Measurements from ENCODE around the gene IL1RAPL1.

The IL1RAPL1 gene

DNA sequence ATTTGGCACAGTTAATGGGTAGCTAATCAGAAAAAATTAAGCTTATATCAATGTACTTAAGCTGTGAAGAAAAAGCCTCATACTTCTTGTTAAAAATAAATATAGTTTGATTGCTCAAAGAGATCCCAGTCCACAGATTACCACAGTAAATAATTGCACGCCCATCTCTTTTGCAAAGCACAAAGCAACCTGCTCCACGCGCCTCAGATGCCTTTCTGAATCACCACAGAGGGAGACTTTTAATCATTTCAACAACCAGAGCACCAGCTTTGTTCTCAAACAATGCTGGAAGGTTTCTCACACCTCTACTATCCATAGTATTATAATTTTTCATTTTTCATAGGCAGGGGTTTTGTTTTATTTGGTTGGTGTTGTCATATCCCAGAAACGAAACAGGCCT is 1289.5 kb downstream of the IL1RAPL1 start:
- Mint-ChIP-seq H3K36me3 (ENCODE audit: low read depth) (no peaks in the 10 kb centered on the region), H3K4me1 (ENCODE audit: low read depth) (no peaks in the 10 kb centered on the region), H3K9me3 (no peaks in the 10 kb centered on the region), H3K4me3 (no peak overlapping the region), H3K27ac (no peak overlapping the region), H3K27me3 (ENCODE audit: low read depth) (no peaks in the 10 kb centered on the region)

DNA sequence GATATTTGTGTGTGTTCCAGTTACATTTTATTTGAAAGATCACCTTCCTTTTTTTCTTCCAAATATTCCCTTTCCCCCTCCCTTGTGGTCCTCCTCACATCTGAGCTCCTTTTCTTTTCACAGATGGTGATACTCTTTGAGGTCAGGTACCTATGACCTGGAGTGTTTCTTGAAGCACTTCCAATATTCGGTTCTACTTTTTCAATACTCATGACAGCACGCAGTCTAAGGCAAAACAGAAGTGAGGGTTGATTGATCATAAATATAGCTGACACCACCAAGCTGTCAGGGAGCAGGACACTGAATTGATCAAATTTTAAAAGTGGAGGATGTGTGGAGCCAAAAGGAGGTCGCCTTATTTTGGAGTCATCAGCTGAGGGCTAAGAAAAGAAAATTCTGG is 1293.7 kb downstream of the IL1RAPL1 start:
- no peaks in the 10 kb centered on the region for H3K36me3 Mint-ChIP-seq (ENCODE audit: low read depth)
- no peak overlapping the region for H3K4me3 Mint-ChIP-seq
- H3K27me3 Mint-ChIP-seq (ENCODE audit: low read depth), result no peaks in the 10 kb centered on the region
- no peaks in the 10 kb centered on the region for H3K4me1 Mint-ChIP-seq (ENCODE audit: low read depth)
- no peaks in the 10 kb centered on the region for H3K9me3 Mint-ChIP-seq
- no peak overlapping the region for H3K27ac Mint-ChIP-seq

DNA sequence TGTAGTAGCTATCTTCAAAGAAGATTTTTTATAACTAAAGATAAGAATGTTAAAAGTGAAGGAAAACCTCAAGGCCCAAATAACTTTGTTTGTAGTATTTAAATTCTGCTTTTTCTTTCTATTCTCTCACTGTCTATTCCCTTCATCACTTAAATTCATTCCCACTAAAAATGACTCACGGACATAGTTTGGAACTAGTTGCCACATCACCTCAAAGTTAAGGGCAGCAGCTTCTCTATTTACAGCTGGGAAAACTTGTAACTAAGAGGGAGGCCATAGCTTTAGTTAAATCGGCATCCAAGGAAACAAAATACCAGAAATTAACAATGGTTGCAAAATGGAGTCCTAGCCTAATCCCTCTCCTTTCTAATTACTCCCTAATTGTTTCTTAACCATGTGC is 1302.8 kb downstream of the IL1RAPL1 start:
- H3K4me3 Mint-ChIP-seq, result no peak overlapping the region
- H3K27me3 Mint-ChIP-seq (ENCODE audit: low read depth), result no peaks in the 10 kb centered on the region
- no peak overlapping the region for H3K27ac Mint-ChIP-seq
- no peaks in the 10 kb centered on the region for H3K9me3 Mint-ChIP-seq
- H3K36me3 Mint-ChIP-seq (ENCODE audit: low read depth), result no peaks in the 10 kb centered on the region
- no peaks in the 10 kb centered on the region for H3K4me1 Mint-ChIP-seq (ENCODE audit: low read depth)

DNA sequence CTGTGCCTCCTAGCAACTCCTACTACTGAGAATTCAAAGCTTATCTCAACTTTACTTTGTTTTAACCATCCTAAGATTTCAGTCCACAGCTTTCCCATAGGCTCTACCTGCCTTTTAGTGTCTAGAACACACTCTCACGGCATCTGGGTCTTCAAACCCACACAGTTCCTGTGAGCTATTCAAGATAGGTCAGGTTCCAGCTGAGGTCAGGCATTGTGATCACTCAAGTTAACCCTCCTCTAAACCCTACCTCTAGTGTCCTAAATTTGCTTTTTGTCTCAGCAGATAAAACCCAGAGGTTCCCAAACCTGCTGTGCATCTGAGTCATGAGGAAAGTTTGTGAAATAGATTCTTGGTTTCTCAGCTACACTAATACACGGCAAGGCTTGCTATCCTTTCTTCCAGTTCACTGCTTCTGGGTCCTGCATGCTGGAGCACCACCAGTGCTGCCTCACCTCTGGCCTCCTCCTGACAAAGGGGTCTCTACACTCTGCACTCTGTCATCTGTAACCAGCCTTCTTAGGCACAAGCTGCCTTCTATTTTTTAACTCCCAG is 1303.5 kb downstream of the IL1RAPL1 start:
- Mint-ChIP-seq H3K4me1 (ENCODE audit: low read depth) (no peaks in the 10 kb centered on the region), H3K27me3 (ENCODE audit: low read depth) (no peaks in the 10 kb centered on the region), H3K36me3 (ENCODE audit: low read depth) (no peaks in the 10 kb centered on the region), H3K27ac (no peak overlapping the region), H3K4me3 (no peak overlapping the region), H3K9me3 (no peaks in the 10 kb centered on the region)

DNA sequence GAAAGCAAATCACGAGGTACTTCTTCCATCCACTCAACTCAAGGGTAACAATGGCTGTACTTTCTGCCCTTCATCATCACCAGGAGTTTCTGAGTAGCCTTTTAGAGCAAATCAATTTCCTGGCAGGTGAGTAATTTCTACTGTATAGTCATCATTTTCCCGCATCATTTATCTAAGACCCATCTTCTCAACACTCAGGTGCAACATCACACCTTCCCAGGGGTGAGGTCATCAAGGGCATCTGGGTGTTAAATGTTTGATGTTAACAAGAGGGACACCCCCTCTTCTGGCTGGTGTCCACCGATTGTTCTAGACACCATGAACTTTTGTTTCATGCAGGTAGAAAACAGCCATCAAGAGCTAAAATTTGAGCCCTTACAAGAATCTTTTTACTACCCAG is 1314.8 kb downstream of the IL1RAPL1 start:
- no peaks in the 10 kb centered on the region for H3K27me3 Mint-ChIP-seq (ENCODE audit: low read depth)

DNA sequence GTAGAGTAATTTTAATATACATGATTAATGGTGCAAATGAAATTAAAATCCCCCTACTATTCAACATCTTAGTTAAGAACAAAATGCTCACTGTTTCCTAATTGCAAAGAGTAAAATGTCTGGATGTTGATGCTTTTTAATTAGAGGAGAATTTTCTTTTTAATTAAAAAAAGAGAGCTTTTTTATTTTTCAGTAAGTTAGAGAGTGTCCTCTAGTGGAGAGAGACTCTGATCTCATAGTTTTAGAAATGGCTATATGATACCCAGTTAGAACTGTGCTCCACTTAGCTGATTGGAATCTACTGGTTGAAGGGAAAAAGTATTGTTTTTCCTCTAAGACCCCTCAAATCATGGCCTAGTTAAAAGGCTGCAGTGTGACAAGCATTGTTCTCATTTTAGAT is 1316.1 kb downstream of the IL1RAPL1 start:
- no peaks in the 10 kb centered on the region for H3K27me3 Mint-ChIP-seq (ENCODE audit: low read depth)
- no peak overlapping the region for H3K27ac Mint-ChIP-seq
- no peaks in the 10 kb centered on the region for H3K4me1 Mint-ChIP-seq (ENCODE audit: low read depth)
- H3K36me3 Mint-ChIP-seq (ENCODE audit: low read depth), result no peaks in the 10 kb centered on the region
- H3K9me3 Mint-ChIP-seq, result peaks cover 3% of the 10 kb centered on the region
- no peak overlapping the region for H3K4me3 Mint-ChIP-seq

More for the DNA sequence above, 1314.8 kb downstream of the IL1RAPL1 start:
- no peak overlapping the region for H3K4me3 Mint-ChIP-seq
- no peaks in the 10 kb centered on the region for H3K36me3 Mint-ChIP-seq (ENCODE audit: low read depth)
- no peak overlapping the region for H3K27ac Mint-ChIP-seq
- peaks cover 3% of the 10 kb centered on the region for H3K9me3 Mint-ChIP-seq
- H3K4me1 Mint-ChIP-seq (ENCODE audit: low read depth), result no peaks in the 10 kb centered on the region

DNA sequence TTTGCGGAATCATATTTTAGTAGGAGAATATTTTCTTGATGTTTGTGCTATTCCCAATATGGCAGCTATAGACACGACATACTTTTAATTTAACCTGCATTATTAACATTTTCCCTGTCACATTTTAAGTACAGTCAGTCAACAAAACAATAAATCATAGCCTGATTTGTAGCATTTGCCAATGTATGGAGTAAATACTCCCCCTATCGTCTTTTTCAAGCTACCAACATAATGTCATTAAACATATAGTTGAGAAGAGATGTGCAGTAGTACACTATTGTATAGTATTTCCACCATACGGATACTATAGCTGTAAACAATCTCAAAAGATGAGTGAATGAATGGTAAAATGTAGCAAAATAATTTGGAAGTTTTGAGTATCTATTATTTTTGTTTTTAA is 1324.4 kb downstream of the IL1RAPL1 start:
- Mint-ChIP-seq H3K9me3 (no peaks in the 10 kb centered on the region), H3K4me1 (ENCODE audit: low read depth) (no peaks in the 10 kb centered on the region), H3K4me3 (no peak overlapping the region), H3K36me3 (ENCODE audit: low read depth) (no peaks in the 10 kb centered on the region), H3K27ac (no peak overlapping the region), H3K27me3 (ENCODE audit: low read depth) (no peaks in the 10 kb centered on the region)

DNA sequence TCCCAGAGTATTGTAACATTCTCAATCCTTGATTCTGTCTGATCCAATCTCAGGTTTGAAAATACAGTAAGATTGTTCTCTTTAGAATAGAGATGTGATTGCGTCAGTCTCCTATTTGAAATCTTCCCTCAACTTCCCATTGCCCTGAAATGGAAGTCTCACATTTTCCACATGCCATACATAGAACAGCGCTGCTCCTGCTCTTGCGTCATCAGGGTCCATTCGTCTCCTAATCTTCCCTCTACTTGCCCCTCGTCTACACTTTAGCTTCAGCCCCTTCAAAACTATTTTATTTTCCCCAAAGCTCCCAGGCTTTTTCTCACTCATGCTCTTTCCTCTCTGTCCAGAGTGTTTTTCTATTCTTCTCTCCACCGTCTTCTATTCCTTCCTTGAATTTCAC is 1326.4 kb downstream of the IL1RAPL1 start:
- Mint-ChIP-seq H3K27me3 (ENCODE audit: low read depth) (no peaks in the 10 kb centered on the region), H3K4me1 (ENCODE audit: low read depth) (no peaks in the 10 kb centered on the region), H3K9me3 (no peaks in the 10 kb centered on the region), H3K27ac (no peak overlapping the region), H3K4me3 (no peak overlapping the region), H3K36me3 (ENCODE audit: low read depth) (no peaks in the 10 kb centered on the region)

DNA sequence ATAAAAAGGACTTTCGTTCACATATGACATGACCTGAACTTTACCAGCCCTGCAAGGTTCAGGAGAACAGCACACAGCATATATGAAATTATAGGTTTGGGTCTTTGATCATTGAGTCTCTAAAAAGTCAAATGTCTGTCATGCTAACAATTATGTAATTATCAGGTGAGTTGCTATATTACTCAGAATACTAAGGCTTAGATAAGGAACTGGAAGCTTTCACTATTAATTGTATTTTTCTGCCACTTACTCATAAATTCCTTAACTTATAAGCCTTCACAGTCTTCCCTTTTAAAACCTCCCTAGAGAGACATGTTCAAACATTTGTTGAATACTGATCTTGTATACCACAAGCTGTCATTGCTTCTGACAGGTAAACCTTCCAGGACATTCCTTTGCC is 1335.4 kb downstream of the IL1RAPL1 start:
- Mint-ChIP-seq H3K36me3 (ENCODE audit: low read depth) (no peaks in the 10 kb centered on the region), H3K4me3 (no peak overlapping the region), H3K4me1 (ENCODE audit: low read depth) (no peaks in the 10 kb centered on the region), H3K9me3 (no peaks in the 10 kb centered on the region), H3K27ac (no peak overlapping the region), H3K27me3 (ENCODE audit: low read depth) (no peaks in the 10 kb centered on the region)

DNA sequence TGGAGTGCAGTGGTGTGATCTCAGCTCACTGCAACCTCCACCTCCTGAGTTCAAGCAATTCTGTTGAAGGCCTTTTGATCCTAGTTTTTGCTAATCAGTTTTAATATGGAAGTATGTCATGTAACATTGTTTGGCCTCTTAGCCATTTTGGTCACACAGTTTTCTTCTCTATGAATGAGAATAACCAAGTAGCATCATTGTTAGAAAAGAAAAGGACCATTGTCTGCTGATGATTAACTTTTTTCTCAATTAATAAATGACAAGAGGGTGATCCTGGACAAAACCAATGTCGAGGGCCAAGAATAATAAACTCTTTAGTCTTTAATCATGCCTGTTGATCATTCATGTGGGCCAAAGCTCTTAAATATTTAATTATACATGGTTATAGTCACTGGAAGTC is 1338.8 kb downstream of the IL1RAPL1 start:
- no peaks in the 10 kb centered on the region for H3K9me3 Mint-ChIP-seq
- no peak overlapping the region for H3K27ac Mint-ChIP-seq
- no peaks in the 10 kb centered on the region for H3K36me3 Mint-ChIP-seq (ENCODE audit: low read depth)
- H3K4me3 Mint-ChIP-seq, result no peak overlapping the region
- no peaks in the 10 kb centered on the region for H3K27me3 Mint-ChIP-seq (ENCODE audit: low read depth)
- H3K4me1 Mint-ChIP-seq (ENCODE audit: low read depth), result no peaks in the 10 kb centered on the region

DNA sequence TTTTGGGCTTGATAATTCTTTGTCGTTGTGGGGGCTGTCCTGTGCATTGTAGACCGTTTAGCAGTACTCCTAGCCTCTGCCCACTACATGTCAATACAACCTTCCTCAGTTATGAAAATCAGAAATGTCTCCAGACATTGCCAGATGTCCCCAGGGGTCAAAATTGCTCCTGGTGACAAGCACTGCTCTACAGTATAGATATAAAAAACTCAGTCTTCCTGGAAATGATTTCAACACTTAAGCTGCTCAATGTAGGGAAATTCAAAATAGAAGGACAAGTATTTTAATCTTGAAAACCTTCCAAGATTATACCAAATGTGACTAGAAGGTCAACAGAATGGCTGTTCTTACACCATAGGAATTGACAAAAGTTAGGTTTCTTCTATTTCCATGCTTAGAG is 1339.4 kb downstream of the IL1RAPL1 start:
- no peak overlapping the region for H3K27ac Mint-ChIP-seq
- H3K36me3 Mint-ChIP-seq (ENCODE audit: low read depth), result no peaks in the 10 kb centered on the region
- no peaks in the 10 kb centered on the region for H3K4me1 Mint-ChIP-seq (ENCODE audit: low read depth)
- no peaks in the 10 kb centered on the region for H3K9me3 Mint-ChIP-seq
- no peak overlapping the region for H3K4me3 Mint-ChIP-seq
- no peaks in the 10 kb centered on the region for H3K27me3 Mint-ChIP-seq (ENCODE audit: low read depth)

DNA sequence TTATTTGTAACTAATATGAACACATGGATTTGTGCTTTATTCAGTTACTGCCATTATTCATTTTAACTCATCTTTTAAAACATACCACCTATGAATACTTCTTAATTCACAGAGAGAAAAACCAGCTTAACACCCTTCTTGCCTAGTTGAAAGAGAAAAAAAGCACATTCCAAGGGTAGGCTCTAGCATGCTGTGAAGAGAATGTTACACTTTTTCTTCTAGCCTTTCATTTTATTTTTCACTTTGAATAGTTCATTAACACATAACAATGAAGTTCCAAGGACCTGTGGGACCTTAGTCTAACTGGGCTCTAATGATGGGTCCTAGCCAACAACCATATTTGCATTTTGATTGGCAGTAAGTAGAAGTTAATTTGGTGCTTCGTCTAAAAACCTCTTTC is 1348.2 kb downstream of the IL1RAPL1 start:
- Mint-ChIP-seq H3K4me3 (no peak overlapping the region), H3K4me1 (ENCODE audit: low read depth) (no peaks in the 10 kb centered on the region), H3K27me3 (ENCODE audit: low read depth) (no peaks in the 10 kb centered on the region), H3K9me3 (no peaks in the 10 kb centered on the region), H3K27ac (no peak overlapping the region), H3K36me3 (ENCODE audit: low read depth) (no peaks in the 10 kb centered on the region)

DNA sequence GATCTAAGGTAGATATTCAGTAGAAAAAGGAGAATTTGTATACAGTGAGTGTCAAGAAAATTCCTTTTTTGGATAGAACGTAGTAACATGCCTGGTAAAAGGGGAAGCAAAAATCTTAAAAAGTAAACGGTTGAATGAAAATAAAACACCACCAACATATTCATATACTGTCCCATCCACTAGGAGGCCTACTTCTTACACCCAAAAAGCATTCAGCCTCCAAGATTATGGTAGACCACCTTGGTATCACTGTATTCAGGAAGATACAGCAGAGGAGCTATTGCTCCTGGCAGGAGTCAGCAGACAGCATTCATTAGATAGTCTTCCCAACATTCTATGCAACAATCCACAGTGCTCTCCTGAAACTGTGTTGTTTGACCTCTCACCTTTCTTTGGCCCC is 1353.5 kb downstream of the IL1RAPL1 start:
- no peaks in the 10 kb centered on the region for H3K27me3 Mint-ChIP-seq (ENCODE audit: low read depth)
- H3K36me3 Mint-ChIP-seq (ENCODE audit: low read depth), result no peaks in the 10 kb centered on the region
- no peaks in the 10 kb centered on the region for H3K4me1 Mint-ChIP-seq (ENCODE audit: low read depth)
- no peak overlapping the region for H3K4me3 Mint-ChIP-seq
- no peaks in the 10 kb centered on the region for H3K9me3 Mint-ChIP-seq
- H3K27ac Mint-ChIP-seq, result no peak overlapping the region

DNA sequence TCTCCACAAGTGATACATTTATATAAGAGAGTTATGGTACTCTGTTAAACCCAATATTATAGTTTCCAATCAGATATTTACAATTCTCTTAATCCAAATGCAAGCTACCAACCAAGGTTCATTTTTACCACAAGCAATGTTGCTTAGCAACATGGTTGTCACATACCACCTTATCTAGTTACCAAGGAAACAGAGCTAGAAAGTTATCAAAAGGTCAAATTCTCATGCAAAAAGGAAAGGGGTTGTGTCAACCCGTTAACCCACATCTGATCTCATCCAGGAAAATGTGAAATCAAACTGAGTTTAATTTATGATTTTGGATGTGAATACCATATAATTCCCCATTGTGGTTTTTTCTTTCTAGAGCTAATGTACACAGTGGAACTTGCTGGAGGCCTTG is 1354.0 kb downstream of the IL1RAPL1 start:
- Mint-ChIP-seq H3K4me3 (no peak overlapping the region), H3K27me3 (ENCODE audit: low read depth) (no peaks in the 10 kb centered on the region), H3K36me3 (ENCODE audit: low read depth) (no peaks in the 10 kb centered on the region), H3K9me3 (no peaks in the 10 kb centered on the region), H3K4me1 (ENCODE audit: low read depth) (no peaks in the 10 kb centered on the region), H3K27ac (no peak overlapping the region)

DNA sequence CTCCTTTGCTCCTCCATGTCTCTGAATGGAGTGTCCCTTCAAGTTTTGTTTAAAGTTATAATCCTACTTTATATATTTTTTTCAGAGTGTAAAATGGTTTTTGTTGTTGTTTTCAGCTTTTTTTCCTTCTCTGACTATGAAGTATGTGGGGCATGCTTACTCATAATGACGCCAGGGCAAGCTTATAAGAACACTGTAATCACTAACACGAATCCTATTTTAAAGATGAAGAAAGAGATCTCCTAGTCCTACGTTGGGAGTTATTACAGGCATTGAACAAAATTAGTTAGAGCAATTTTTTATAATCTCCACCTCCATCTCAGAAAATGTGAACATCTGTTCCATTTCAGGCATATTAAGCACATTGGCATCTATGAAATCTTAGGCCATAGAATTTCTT is 1360.0 kb downstream of the IL1RAPL1 start:
- Mint-ChIP-seq H3K27me3 (ENCODE audit: low read depth) (no peaks in the 10 kb centered on the region), H3K9me3 (peaks cover 5% of the 10 kb centered on the region), H3K27ac (no peak overlapping the region), H3K36me3 (ENCODE audit: low read depth) (no peaks in the 10 kb centered on the region), H3K4me3 (no peak overlapping the region), H3K4me1 (ENCODE audit: low read depth) (no peaks in the 10 kb centered on the region)

DNA sequence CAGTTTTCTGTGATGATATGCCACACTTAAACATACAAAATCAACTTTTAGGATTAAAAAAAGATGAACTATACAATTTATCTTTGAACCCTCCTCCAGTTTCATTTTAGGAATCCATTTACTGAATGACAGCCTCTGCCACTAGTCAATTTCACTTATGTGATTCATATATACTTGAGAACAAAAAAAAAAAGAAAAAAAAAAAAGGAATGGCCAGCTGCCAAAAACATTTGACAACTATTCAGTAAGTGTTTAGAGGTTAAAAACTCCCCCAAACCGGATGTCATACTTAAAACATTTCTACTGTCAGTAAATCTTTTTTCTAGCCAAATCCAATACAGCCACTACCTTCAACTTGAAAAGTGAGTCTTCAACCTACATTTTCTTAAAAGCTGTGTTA is 1361.4 kb downstream of the IL1RAPL1 start:
- Mint-ChIP-seq H3K36me3 (ENCODE audit: low read depth) (no peaks in the 10 kb centered on the region), H3K9me3 (peaks cover 5% of the 10 kb centered on the region), H3K4me1 (ENCODE audit: low read depth) (no peaks in the 10 kb centered on the region), H3K27me3 (ENCODE audit: low read depth) (no peaks in the 10 kb centered on the region), H3K4me3 (no peak overlapping the region), H3K27ac (no peak overlapping the region)
